ENCODE results near the gene RAB3D.

Gene RAB3D

DNA sequence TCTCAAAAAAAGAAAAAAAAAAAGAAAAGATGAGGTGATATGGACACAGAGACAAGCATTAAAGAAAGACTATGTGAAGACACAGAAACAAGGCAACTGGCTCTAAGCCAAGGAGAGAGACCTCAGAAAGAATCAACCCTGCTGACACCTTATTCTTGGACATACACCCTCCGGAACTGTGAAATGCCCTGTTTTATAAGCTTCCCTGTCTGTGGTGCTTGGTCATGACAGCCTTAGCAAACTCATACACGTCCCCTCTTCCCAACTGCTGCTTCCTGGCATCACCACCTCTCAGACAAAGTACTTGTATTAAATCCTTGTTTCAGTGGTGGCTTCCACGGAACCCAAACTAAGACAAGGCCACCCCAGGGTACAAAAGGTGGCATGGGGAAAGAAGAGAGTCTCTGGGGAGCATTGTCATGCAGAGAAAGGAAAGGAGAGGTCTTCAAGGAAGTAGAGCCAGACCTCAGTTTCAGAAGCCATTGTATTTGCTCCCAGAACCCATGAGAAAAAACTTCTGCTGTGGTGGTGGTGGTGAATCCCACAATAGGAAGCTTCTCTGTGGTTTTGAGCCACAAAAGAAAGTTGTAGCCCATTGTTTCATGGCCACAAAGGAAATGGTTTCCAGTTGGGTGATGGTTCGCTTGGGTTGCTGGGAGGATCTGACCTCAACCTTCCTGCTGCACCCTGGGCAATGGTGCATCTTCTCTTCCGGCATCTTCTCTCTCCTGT is 59.8 kb downstream of the RAB3D start:
- no peaks in the 10 kb centered on the region for H3K9me3 ChIP-seq (ENCODE audit: insufficient read depth, low read depth, low read length)
- H3K79me1 ChIP-seq (ENCODE audit: low read length): no peaks in the 10 kb centered on the region
- H3K4me3 ChIP-seq (ENCODE audit: low read depth, low read length): no peak overlapping the region
- no peak overlapping the region for H3K14ac ChIP-seq (ENCODE audit: low read length)
- H3K18ac ChIP-seq (ENCODE audit: low read length): no peak overlapping the region
- no peak overlapping the region for H3K4ac ChIP-seq (ENCODE audit: low read depth, low read length)
- H3K27ac ChIP-seq (ENCODE audit: low read depth, low read length): no peak overlapping the region
- no peak overlapping the region for H2BK120ac ChIP-seq (ENCODE audit: insufficient read depth, low read length, poor library complexity)
- H3K36me3 ChIP-seq (ENCODE audit: control insufficient read depth in 1 of 2, insufficient read depth in 2 of 2, low read length in 2 of 2): no peaks in the 10 kb centered on the region
- no peak for DNase-seq
- no peak overlapping the region for H4K8ac ChIP-seq (ENCODE audit: low read depth, low read length)
- no peak overlapping the region for H3K23ac ChIP-seq (ENCODE audit: low read length)
- no peak overlapping the region for H2BK5ac ChIP-seq (ENCODE audit: low read depth, low read length, poor library complexity)
- H2BK12ac ChIP-seq (ENCODE audit: low read length): no peak overlapping the region
- H4K91ac ChIP-seq (ENCODE audit: low read depth, low read length): no peak overlapping the region
- no peaks in the 10 kb centered on the region for H3K4me1 ChIP-seq (ENCODE audit: control insufficient read depth in 1 of 2, insufficient read depth in 2 of 2, low read length in 2 of 2)
- no peak overlapping the region for H2AK5ac ChIP-seq (ENCODE audit: low read length)
- no peak overlapping the region for H3K4me2 ChIP-seq (ENCODE audit: low read length)
- H2AFZ ChIP-seq (ENCODE audit: insufficient read depth, low read length, poor library complexity): no peak overlapping the region
- H4K12ac ChIP-seq (ENCODE audit: low read depth, low read length): no peak overlapping the region
- H3K79me2 ChIP-seq (ENCODE audit: control insufficient read depth, insufficient read depth, low read length, poor library complexity): no peaks in the 10 kb centered on the region
- H3K9ac ChIP-seq (ENCODE audit: low read length): no peak overlapping the region
- H3K27me3 ChIP-seq (ENCODE audit: insufficient read depth, low read length): no peaks in the 10 kb centered on the region
- WGBS (ENCODE audit: extremely low coverage, insufficient coverage, insufficient read length): no CpG with 5 or more reads among the region's 5 CpGs

DNA sequence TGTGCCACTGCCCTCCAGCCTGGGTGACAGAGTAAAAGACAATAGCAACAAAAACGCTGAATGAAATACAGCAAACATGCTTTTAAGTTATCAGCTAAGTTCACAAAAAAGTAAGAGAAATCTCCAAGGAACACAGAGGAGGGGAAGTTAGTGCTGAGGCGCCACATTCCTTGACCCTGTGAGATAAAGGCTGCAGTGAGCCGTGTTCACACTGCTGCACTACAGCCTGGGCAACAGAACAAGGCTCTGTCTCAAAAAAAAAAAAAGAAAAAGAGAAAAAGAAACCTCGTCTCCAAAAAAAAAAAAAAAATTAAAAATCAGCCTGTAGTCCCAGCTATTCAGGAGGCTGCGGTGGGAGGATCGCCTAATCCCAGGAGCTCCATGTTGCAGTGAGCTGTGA is 60.8 kb downstream of the RAB3D start:
- H3K23ac ChIP-seq (ENCODE audit: low read length): no peak overlapping the region
- no CpG with 5 or more reads among the region's 6 CpGs for WGBS (ENCODE audit: extremely low coverage, insufficient coverage, insufficient read length)

DNA sequence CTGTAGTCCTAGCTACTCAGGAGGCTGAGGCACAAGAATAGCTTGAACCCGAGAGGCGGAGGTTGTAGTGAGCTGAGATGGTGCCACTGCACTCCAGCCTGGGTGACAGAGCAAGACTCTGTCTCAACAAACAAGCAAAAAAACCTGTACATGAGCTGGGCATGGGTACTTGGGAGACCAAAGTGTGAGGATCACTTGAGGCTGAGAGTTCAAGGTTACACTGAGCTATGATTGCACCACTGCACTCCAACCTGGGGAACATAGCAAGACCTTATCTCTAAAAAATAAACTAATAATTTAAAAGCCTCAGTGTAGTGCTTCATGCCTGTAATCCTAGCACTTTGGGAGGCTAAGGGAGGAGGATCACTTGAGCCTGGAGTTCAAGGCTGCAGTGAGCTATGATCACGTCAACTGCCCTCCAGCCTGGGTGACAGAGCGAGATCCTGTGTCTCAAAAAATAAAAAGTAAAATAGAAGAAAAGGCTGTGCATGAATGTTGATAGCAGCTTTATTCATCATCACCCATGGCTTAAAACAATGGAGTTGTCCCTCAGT is 64.8 kb downstream of the RAB3D start:
- no peaks in the 10 kb centered on the region for H3K36me3 ChIP-seq (ENCODE audit: control insufficient read depth in 1 of 2, insufficient read depth in 2 of 2, low read length in 2 of 2)
- no peak overlapping the region for H3K23ac ChIP-seq (ENCODE audit: low read length)
- WGBS (ENCODE audit: extremely low coverage, insufficient coverage, insufficient read length): no CpG with 5 or more reads among the region's 4 CpGs
- H2AK5ac ChIP-seq (ENCODE audit: low read length): no peak overlapping the region
- H3K4me1 ChIP-seq (ENCODE audit: control insufficient read depth in 1 of 2, insufficient read depth in 2 of 2, low read length in 2 of 2): no peaks in the 10 kb centered on the region
- H3K14ac ChIP-seq (ENCODE audit: low read length): no peak overlapping the region
- no peak overlapping the region for H3K4me3 ChIP-seq (ENCODE audit: low read depth, low read length)
- no peak overlapping the region for H2BK5ac ChIP-seq (ENCODE audit: low read depth, low read length, poor library complexity)
- H3K4me2 ChIP-seq (ENCODE audit: low read length): no peak overlapping the region
- no peak overlapping the region for H3K4ac ChIP-seq (ENCODE audit: low read depth, low read length)
- no peaks in the 10 kb centered on the region for H3K79me2 ChIP-seq (ENCODE audit: control insufficient read depth, insufficient read depth, low read length, poor library complexity)
- no peak overlapping the region for H4K12ac ChIP-seq (ENCODE audit: low read depth, low read length)
- no peak overlapping the region for H2AFZ ChIP-seq (ENCODE audit: insufficient read depth, low read length, poor library complexity)
- H3K79me1 ChIP-seq (ENCODE audit: low read length): no peaks in the 10 kb centered on the region
- no peak overlapping the region for H4K91ac ChIP-seq (ENCODE audit: low read depth, low read length)
- DNase-seq: no peak
- H2BK120ac ChIP-seq (ENCODE audit: insufficient read depth, low read length, poor library complexity): no peak overlapping the region
- H3K9me3 ChIP-seq (ENCODE audit: insufficient read depth, low read depth, low read length): no peaks in the 10 kb centered on the region
- H3K27me3 ChIP-seq (ENCODE audit: insufficient read depth, low read length): no peaks in the 10 kb centered on the region
- no peak overlapping the region for H3K27ac ChIP-seq (ENCODE audit: low read depth, low read length)
- H4K8ac ChIP-seq (ENCODE audit: low read depth, low read length): no peak overlapping the region
- no peak overlapping the region for H3K9ac ChIP-seq (ENCODE audit: low read length)
- no peak overlapping the region for H2BK12ac ChIP-seq (ENCODE audit: low read length)
- H3K18ac ChIP-seq (ENCODE audit: low read length): no peak overlapping the region

More for the DNA sequence above, 60.8 kb downstream of the RAB3D start:
- no peak overlapping the region for H2BK5ac ChIP-seq (ENCODE audit: low read depth, low read length, poor library complexity)
- H3K14ac ChIP-seq (ENCODE audit: low read length): no peak overlapping the region
- no peak overlapping the region for H3K27ac ChIP-seq (ENCODE audit: low read depth, low read length)
- H4K91ac ChIP-seq (ENCODE audit: low read depth, low read length): no peak overlapping the region
- DNase-seq: no peak
- H3K4me3 ChIP-seq (ENCODE audit: low read depth, low read length): no peak overlapping the region
- H2BK12ac ChIP-seq (ENCODE audit: low read length): no peak overlapping the region
- no peak overlapping the region for H2BK120ac ChIP-seq (ENCODE audit: insufficient read depth, low read length, poor library complexity)
- H4K8ac ChIP-seq (ENCODE audit: low read depth, low read length): no peak overlapping the region
- no peak overlapping the region for H2AK5ac ChIP-seq (ENCODE audit: low read length)
- H4K12ac ChIP-seq (ENCODE audit: low read depth, low read length): no peak overlapping the region
- no peaks in the 10 kb centered on the region for H3K27me3 ChIP-seq (ENCODE audit: insufficient read depth, low read length)
- no peaks in the 10 kb centered on the region for H3K79me1 ChIP-seq (ENCODE audit: low read length)
- H3K9me3 ChIP-seq (ENCODE audit: insufficient read depth, low read depth, low read length): no peaks in the 10 kb centered on the region
- no peak overlapping the region for H3K9ac ChIP-seq (ENCODE audit: low read length)
- no peak overlapping the region for H3K4ac ChIP-seq (ENCODE audit: low read depth, low read length)
- H3K79me2 ChIP-seq (ENCODE audit: control insufficient read depth, insufficient read depth, low read length, poor library complexity): no peaks in the 10 kb centered on the region
- no peak overlapping the region for H3K18ac ChIP-seq (ENCODE audit: low read length)
- no peaks in the 10 kb centered on the region for H3K36me3 ChIP-seq (ENCODE audit: control insufficient read depth in 1 of 2, insufficient read depth in 2 of 2, low read length in 2 of 2)
- H2AFZ ChIP-seq (ENCODE audit: insufficient read depth, low read length, poor library complexity): no peak overlapping the region
- no peak overlapping the region for H3K4me2 ChIP-seq (ENCODE audit: low read length)
- no peaks in the 10 kb centered on the region for H3K4me1 ChIP-seq (ENCODE audit: control insufficient read depth in 1 of 2, insufficient read depth in 2 of 2, low read length in 2 of 2)

DNA sequence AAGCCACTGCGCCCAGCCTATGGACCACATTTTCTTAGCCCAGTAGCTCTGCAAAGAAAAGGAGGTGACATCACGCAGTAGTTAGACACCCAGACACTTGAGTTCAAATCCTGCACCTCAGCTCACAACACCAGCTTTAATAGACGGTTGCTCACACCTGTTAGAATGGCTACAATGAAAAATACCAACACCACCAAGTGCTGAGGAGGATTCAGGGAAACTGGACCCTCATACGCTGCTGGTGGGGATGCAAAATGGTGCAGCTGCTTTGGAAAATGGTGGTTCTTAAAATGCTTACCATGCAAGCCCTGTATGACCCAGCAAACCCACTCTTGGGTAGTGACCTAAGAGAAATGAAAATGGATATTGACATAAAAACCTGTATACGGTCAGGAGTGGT is 65.5 kb downstream of the RAB3D start:
- Histone ChIP-seq H3K27me3 (ENCODE audit: insufficient read depth, low read length) (no peaks in the 10 kb centered on the region), H3K9me3 (ENCODE audit: insufficient read depth, low read depth, low read length) (no peaks in the 10 kb centered on the region), H2BK12ac (ENCODE audit: low read length) (no peak overlapping the region), H3K18ac (ENCODE audit: low read length) (no peak overlapping the region), H3K27ac (ENCODE audit: low read depth, low read length) (no peak overlapping the region), H2BK120ac (ENCODE audit: insufficient read depth, low read length, poor library complexity) (no peak overlapping the region), H3K9ac (ENCODE audit: low read length) (no peak overlapping the region), H2AFZ (ENCODE audit: insufficient read depth, low read length, poor library complexity) (no peak overlapping the region), H4K12ac (ENCODE audit: low read depth, low read length) (no peak overlapping the region), H3K4ac (ENCODE audit: low read depth, low read length) (no peak overlapping the region), H3K4me3 (ENCODE audit: low read depth, low read length) (no peak overlapping the region), H2AK5ac (ENCODE audit: low read length) (no peak overlapping the region), H3K79me2 (ENCODE audit: control insufficient read depth, insufficient read depth, low read length, poor library complexity) (no peaks in the 10 kb centered on the region), H2BK5ac (ENCODE audit: low read depth, low read length, poor library complexity) (no peak overlapping the region), H4K8ac (ENCODE audit: low read depth, low read length) (no peak overlapping the region), H3K4me1 (ENCODE audit: control insufficient read depth in 1 of 2, insufficient read depth in 2 of 2, low read length in 2 of 2) (no peaks in the 10 kb centered on the region), H3K4me2 (ENCODE audit: low read length) (no peak overlapping the region), H3K79me1 (ENCODE audit: low read length) (no peaks in the 10 kb centered on the region), H3K14ac (ENCODE audit: low read length) (no peak overlapping the region), H4K91ac (ENCODE audit: low read depth, low read length) (no peak overlapping the region), H3K36me3 (ENCODE audit: control insufficient read depth in 1 of 2, insufficient read depth in 2 of 2, low read length in 2 of 2) (no peaks in the 10 kb centered on the region), H3K23ac (ENCODE audit: low read length) (no peak overlapping the region)
- no peak for DNase-seq
- WGBS (ENCODE audit: extremely low coverage, insufficient coverage, insufficient read length): no CpG with 5 or more reads among the region's 5 CpGs

Measured in trophoblast cell (in vitro differentiated cells and primary cell).